GM12801 (cell line): ENCODE results near the gene HDAC4.

Experiments
- CTCF ChIP-seq: IDR thresholded peaks from one replicate; pipeline ENCODE4 v1.5.1; 2011; ENCODE audit warnings: control low read depth; ENCODE audit not compliant: insufficient read length; ENCODE audit errors: extremely low read depth

Gene HDAC4

GRCh38 chr2:239260546-239261327 lies 140.1 kb downstream of the HDAC4 start:
- TF ChIP-seq CTCF, result no peak

GRCh38 chr2:239259603-239260298 lies 141.1 kb downstream of the HDAC4 start:
- no peak for TF ChIP-seq CTCF

GRCh38 chr2:239259173-239259572 lies 141.6 kb downstream of the HDAC4 start:
- TF ChIP-seq CTCF, result no peak

- TF ChIP-seq CTCF, result no peak
Observed at GRCh38 chr2:239258248-239258647, 142.6 kb downstream of the HDAC4 start.

GRCh38 chr2:239257511-239257937 lies 143.3 kb downstream of the HDAC4 start:
- no peak for TF ChIP-seq CTCF

- no peak for TF ChIP-seq CTCF
Observed at GRCh38 chr2:239256350-239256743, 144.5 kb downstream of the HDAC4 start.

GRCh38 chr2:239255628-239256349 lies 145.0 kb downstream of the HDAC4 start:
- no peak for TF ChIP-seq CTCF
